Osteoblast (primary cell): ENCODE data around the gene BTNL3. TPM values are rescaled to one million over a fixed set of nuclear protein-coding genes. Genes with fewer than 3 reads are reported as not detected.

Source experiments
- DNase-seq: peaks from one replicate; pipeline ENCODE4 v3.0.0; 2011; ENCODE audit warnings: low spot score, mixed read lengths; ENCODE audit not compliant: insufficient read length; ENCODE audit errors: missing footprints
- H2AFZ ChIP-seq: 2 replicates; pipeline ENCODE4 v1.6.0; 2011; ENCODE audit warnings: mild to moderate bottlenecking, low read length
- H3K27ac ChIP-seq: 2 replicates; pipeline ENCODE4 v1.5.1; 2011; ENCODE audit warnings: mild to moderate bottlenecking, low read depth, low read length, moderate library complexity
- H3K27me3 ChIP-seq: 2 replicates; pipeline ENCODE4 v1.6.0; 2012; ENCODE audit warnings: mild to moderate bottlenecking, control low read depth, inconsistent platforms, low read length, moderate library complexity; ENCODE audit not compliant: insufficient read depth
- H3K36me3 ChIP-seq: 2 replicates; pipeline ENCODE4 v1.5.1; 2011; ENCODE audit warnings: mild to moderate bottlenecking, low read length, control low read depth, moderate library complexity; ENCODE audit not compliant: insufficient read depth
- H3K4me1 ChIP-seq: 2 replicates; pipeline ENCODE4 v1.5.1; 2011; ENCODE audit warnings: mild to moderate bottlenecking, low read length, control low read depth, moderate library complexity; ENCODE audit not compliant: insufficient read depth
- H3K4me2 ChIP-seq: 2 replicates; pipeline ENCODE4 v1.6.0; 2011; ENCODE audit warnings: mild to moderate bottlenecking, low read length; ENCODE audit not compliant: insufficient read depth
- H3K4me3 ChIP-seq: fragments of 200-600 bp; sonication (generic); 3 replicates; pipeline ENCODE4 v1.5.1; 2012; ENCODE audit warnings: mild to moderate bottlenecking, low read length, inconsistent platforms; ENCODE audit not compliant: insufficient read depth
- H3K79me2 ChIP-seq: 2 replicates; pipeline ENCODE4 v1.6.0; 2012; ENCODE audit warnings: mild to moderate bottlenecking, low read length, control low read depth, inconsistent platforms; ENCODE audit not compliant: insufficient read depth
- H3K9me3 ChIP-seq: 2 replicates; pipeline ENCODE4 v1.5.1; 2011; ENCODE audit warnings: low read depth, low read length, control low read depth
- H4K20me1 ChIP-seq: 2 replicates; pipeline ENCODE4 v1.6.0; 2012; ENCODE audit warnings: mild to moderate bottlenecking, low read length, control low read depth; ENCODE audit not compliant: insufficient read depth
- total RNA-seq: library from RNA; depleted of rRNA; stranded (reverse); fragments of >200 nt; gene quantifications from 2 replicates; pipeline ENCODE4 v1.2.3, GENCODE V29; 2012
- TF ChIP-seq, protein P1 (sequence below): IDR thresholded peaks from 2 replicates; pipeline ENCODE4 v1.5.1; 2011; ENCODE audit warnings: mild to moderate bottlenecking, low read depth, low read length, moderate library complexity; ENCODE audit errors: extremely low read depth

BTNL3 gene
- total RNA-seq, 1 donor = not detected

DNA sequence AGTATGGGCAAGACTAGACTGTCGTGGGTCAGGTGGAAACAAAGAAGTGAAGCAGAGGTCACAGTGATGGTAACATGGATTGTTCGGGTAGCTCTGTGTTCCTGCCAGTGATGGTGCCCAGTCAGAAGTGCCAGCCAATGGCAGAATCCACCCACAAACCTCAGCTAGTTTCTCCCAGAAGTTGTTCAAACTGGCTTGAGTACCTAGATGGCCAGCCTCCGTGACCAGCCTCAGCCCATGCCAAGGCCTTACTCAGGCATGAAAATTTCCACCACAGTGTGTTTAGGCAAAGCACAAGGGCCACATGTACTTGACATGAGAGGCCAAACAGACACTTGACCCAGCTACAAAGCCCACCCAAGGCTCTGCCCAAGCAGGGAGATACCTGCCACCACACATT, 32.0 kb downstream of the BTNL3 start:
- H3K36me3 ChIP-seq = no peaks in the 10 kb centered on the region
- DNase-seq = no peak
- H2AFZ ChIP-seq = no peak overlapping the region
- H3K4me2 ChIP-seq = no peak overlapping the region
- H4K20me1 ChIP-seq = no peaks in the 10 kb centered on the region
- H3K9me3 ChIP-seq = peaks cover 1% of the 10 kb centered on the region
- no peaks in the 10 kb centered on the region for H3K4me1 ChIP-seq
- TF ChIP-seq, protein P1, sequence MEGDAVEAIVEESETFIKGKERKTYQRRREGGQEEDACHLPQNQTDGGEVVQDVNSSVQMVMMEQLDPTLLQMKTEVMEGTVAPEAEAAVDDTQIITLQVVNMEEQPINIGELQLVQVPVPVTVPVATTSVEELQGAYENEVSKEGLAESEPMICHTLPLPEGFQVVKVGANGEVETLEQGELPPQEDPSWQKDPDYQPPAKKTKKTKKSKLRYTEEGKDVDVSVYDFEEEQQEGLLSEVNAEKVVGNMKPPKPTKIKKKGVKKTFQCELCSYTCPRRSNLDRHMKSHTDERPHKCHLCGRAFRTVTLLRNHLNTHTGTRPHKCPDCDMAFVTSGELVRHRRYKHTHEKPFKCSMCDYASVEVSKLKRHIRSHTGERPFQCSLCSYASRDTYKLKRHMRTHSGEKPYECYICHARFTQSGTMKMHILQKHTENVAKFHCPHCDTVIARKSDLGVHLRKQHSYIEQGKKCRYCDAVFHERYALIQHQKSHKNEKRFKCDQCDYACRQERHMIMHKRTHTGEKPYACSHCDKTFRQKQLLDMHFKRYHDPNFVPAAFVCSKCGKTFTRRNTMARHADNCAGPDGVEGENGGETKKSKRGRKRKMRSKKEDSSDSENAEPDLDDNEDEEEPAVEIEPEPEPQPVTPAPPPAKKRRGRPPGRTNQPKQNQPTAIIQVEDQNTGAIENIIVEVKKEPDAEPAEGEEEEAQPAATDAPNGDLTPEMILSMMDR = no peak
- H3K4me3 ChIP-seq = no peak overlapping the region
- H3K27ac ChIP-seq = no peak overlapping the region
- no peaks in the 10 kb centered on the region for H3K27me3 ChIP-seq
- no peaks in the 10 kb centered on the region for H3K79me2 ChIP-seq

DNA sequence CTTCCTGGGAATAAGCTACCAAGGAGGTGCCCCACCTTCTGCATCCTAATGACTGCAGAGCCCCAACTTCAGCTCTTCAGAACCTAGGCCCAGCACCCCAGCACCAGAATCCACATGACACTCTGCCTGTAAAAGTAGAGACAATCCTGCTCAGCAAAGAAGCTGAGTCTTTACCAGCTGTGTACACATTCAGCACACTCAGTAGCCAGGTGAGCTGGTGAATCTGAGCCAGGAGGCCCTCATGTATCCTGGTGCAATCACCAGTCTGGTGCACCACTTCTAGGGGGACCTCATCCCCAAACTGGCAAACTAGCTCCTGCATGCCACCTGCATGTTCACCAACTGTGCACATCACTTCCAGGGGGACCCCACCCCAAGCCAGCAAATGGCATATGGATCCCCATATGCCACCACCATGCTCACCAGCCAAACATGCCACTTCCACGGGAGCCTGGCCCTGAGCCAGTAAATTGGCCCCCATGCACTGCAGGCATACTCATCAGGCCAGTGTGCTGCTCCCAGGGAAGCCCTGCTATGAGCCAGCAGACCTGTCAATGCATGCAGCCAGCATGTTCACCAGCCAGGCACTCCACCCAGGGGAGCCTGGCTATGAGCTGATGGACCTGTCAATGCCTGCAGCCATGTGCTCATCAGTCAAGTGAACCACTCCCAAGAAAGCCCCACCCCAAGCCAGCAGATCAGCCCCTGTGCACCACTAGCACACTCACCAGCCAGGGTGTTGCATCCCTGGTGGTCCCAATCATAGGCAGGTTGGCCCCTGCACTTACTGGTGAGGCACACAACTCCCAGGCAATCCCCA, 35.8 kb downstream of the BTNL3 start:
- Histone ChIP-seq H4K20me1 (no peaks in the 10 kb centered on the region), H3K9me3 (peaks cover 1% of the 10 kb centered on the region), H3K4me3 (no peak overlapping the region), H3K27ac (no peak overlapping the region), H2AFZ (no peak overlapping the region), H3K4me1 (no peaks in the 10 kb centered on the region), H3K27me3 (no peaks in the 10 kb centered on the region), H3K36me3 (no peaks in the 10 kb centered on the region), H3K4me2 (no peak overlapping the region), H3K79me2 (no peaks in the 10 kb centered on the region)
- TF ChIP-seq, protein P1 = no peak
- DNase-seq = no peak

DNA sequence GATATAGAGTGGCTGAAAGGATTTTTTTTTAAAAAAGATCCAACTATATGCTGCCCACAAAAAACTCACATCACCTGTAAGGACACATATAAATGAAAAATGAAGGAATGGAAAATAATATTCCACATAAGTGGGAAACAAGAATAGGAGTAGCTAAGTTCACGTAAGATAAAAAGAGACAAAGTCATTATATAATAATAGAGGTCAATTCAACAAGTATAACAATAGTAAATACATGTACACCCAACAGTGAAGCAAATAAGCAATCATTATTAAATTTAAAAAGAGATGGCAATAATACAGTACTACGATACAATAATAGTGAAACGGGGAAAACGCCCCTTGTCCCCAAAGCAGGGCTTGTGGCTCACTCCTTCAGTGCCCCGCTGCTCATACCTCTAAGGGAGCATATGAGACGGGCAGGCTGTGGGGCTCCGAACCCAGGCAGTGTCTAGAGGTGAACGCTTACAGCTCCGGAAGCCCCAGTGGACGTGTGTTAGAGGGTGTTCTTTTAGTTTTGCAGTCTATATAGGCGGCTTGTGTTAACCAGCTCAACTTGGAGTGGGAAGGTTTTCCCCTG, 38.9 kb downstream of the BTNL3 start:
- Histone ChIP-seq H3K4me3 (no peak overlapping the region), H4K20me1 (no peaks in the 10 kb centered on the region), H2AFZ (no peak overlapping the region), H3K36me3 (no peaks in the 10 kb centered on the region), H3K4me2 (no peak overlapping the region), H3K9me3 (no peaks in the 10 kb centered on the region), H3K4me1 (no peaks in the 10 kb centered on the region), H3K27me3 (no peaks in the 10 kb centered on the region), H3K79me2 (no peaks in the 10 kb centered on the region), H3K27ac (no peak overlapping the region)
- DNase-seq = no peak
- TF ChIP-seq, protein P1 = no peak

GRCh38 chr5:181028032-181028819, 39.6 kb downstream of the BTNL3 start:
- no peak for DNase-seq
- Histone ChIP-seq H3K79me2 (no peaks in the 10 kb centered on the region), H3K4me2 (no peak overlapping the region), H3K36me3 (no peaks in the 10 kb centered on the region), H3K27ac (no peak overlapping the region), H3K4me1 (no peaks in the 10 kb centered on the region), H2AFZ (no peak overlapping the region), H3K9me3 (no peaks in the 10 kb centered on the region), H4K20me1 (no peaks in the 10 kb centered on the region), H3K4me3 (no peak overlapping the region), H3K27me3 (no peaks in the 10 kb centered on the region)
- TF ChIP-seq, protein P1 = no peak
